Uterus (tissue), 4 donors: Measurements from ENCODE around the gene RPL37A. TPM values are rescaled to one million over a fixed set of nuclear protein-coding genes. Genes with fewer than 3 reads are reported as not detected.

ENCODE experiments used
- DNase-seq, 2 donors: peaks; one replicate each; pipeline ENCODE4 v3.0.0-alpha.2; 2019 to 2020
- H3K27ac ChIP-seq, 2 donors: fragments of 200-600 bp; sonication (generic); 1 replicate in 1 of 2; 2 replicates in 1 of 2; pipeline ENCODE4 v1.5.1; 2016 to 2018
- H3K27me3 ChIP-seq, 2 donors: fragments of 200-600 bp; sonication (generic); one replicate each; pipeline ENCODE4 v1.5.1; 2018 to 2019; ENCODE audit warnings: control low read depth in 1 of 2
- H3K36me3 ChIP-seq, 2 donors: fragments of 200-600 bp; sonication (generic); one replicate each; pipeline ENCODE4 v1.5.1; 2019; ENCODE audit warnings: control low read depth in 1 of 2
- H3K4me1 ChIP-seq, 2 donors: fragments of 200-600 bp; sonication (generic); one replicate each; pipeline ENCODE4 v1.5.1; 2018 to 2019; ENCODE audit warnings: control low read depth in 1 of 2
- H3K4me3 ChIP-seq, 2 donors: fragments of 200-600 bp; sonication (generic); 1 replicate in 1 of 2; 2 replicates in 1 of 2; pipeline ENCODE4 v1.5.1; 2018 to 2019; ENCODE audit warnings: mild to moderate bottlenecking in 1 of 2
- H3K9me3 ChIP-seq, 2 donors: fragments of 200-600 bp; sonication (generic); one replicate each; pipeline ENCODE4 v1.5.1; 2019; ENCODE audit warnings: control low read depth in 1 of 2
- CTCF ChIP-seq, 4 experiments: fragments of 200-600 bp in 2 of 4; fragments of 450-650 bp in 2 of 4; sonication (generic) in 2 of 4; IDR thresholded peaks; one replicate each; pipeline ENCODE4 v1.5.1; 2016 to 2019; ENCODE audit warnings: antibody characterized with exemption in 4 of 4, mild to moderate bottlenecking in 2 of 4, moderate library complexity in 1 of 4
- POLR2A ChIP-seq, 2 donors: fragments of 450-650 bp; IDR thresholded peaks; one replicate each; pipeline ENCODE4 v1.6.1; 2016; ENCODE audit warnings: antibody characterized with exemption in 2 of 2, mild to moderate bottlenecking in 1 of 2, moderate library complexity in 1 of 2
- intact Hi-C: fragments of 100-400 bp; cut with DNase I; formaldehyde crosslinking; loops from one replicate; pipeline ENCODE4 v1.15.1; 2023; ENCODE audit warnings: low total_unique reads
- total RNA-seq, 4 donors: library from RNA; depleted of rRNA in 3 of 4; stranded (reverse); fragments of >200 nt in 3 of 4; gene quantifications; one replicate each; pipeline versions ENCODE4 v1.1.0 to v1.2.4, GENCODE V29; 2014 to 2023
- donor health status: DM: yes; HTN: yes; CAD: no.

RPL37A gene
- total RNA-seq, 4 donors from 2014 or later = 716 to 2,917 (median 2,308) TPM

GRCh38 chr2:216533609-216534008 is 35.0 kb downstream of the RPL37A start:
- Histone ChIP-seq H3K4me3 (no peak overlapping the region), H3K27me3 (no peaks in the 10 kb centered on the region), H3K4me1 (peaks cover 7 to 19% of the 10 kb centered on the region in 2 donors), H3K36me3 (no peaks in the 10 kb centered on the region), H3K9me3 (no peaks in the 10 kb centered on the region), H3K27ac (peak overlapping the region; percentile 89 to 93)
- no peak for DNase-seq
- TF ChIP-seq POLR2A (IDR thresholded peaks at IDR 0.05) = no peak
- no peak for TF ChIP-seq CTCF (IDR thresholded peaks at IDR 0.05)
- intact Hi-C loops = no loop called here

GRCh38 chr2:216534809-216535208 is 36.2 kb downstream of the RPL37A start:
- H3K27ac ChIP-seq = peak overlapping the region; percentile 89 to 93
- peaks cover 7 to 19% of the 10 kb centered on the region in 2 donors for H3K4me1 ChIP-seq
- no peak overlapping the region for H3K4me3 ChIP-seq
- intact Hi-C loops = no loop called here
- H3K36me3 ChIP-seq = no peaks in the 10 kb centered on the region
- no peak for DNase-seq
- TF ChIP-seq CTCF (IDR thresholded peaks at IDR 0.05) (no peak), POLR2A (IDR thresholded peaks at IDR 0.05) (no peak)
- no peaks in the 10 kb centered on the region for H3K27me3 ChIP-seq
- no peaks in the 10 kb centered on the region for H3K9me3 ChIP-seq

GRCh38 chr2:216535454-216535995 is 36.9 kb downstream of the RPL37A start:
- TF ChIP-seq POLR2A (IDR thresholded peaks at IDR 0.05) = no peak
- TF ChIP-seq CTCF (IDR thresholded peaks at IDR 0.05) = peak in 1 of 4 experiments; percentile 2
- Histone ChIP-seq H3K4me3 (no peak overlapping the region), H3K4me1 (peaks cover 7 to 19% of the 10 kb centered on the region in 2 donors), H3K9me3 (no peaks in the 10 kb centered on the region), H3K27ac (peak overlapping the region; percentile 89 to 93), H3K27me3 (no peaks in the 10 kb centered on the region), H3K36me3 (no peaks in the 10 kb centered on the region)
- intact Hi-C loops = no loop called here
- DNase-seq = peak; percentile 89 to 94

- no peak for TF ChIP-seq CTCF (IDR thresholded peaks at IDR 0.05)
- TF ChIP-seq POLR2A (IDR thresholded peaks at IDR 0.05) = no peak
- H3K27ac ChIP-seq = peak overlapping the region; percentile 89 to 93
- H3K36me3 ChIP-seq = no peaks in the 10 kb centered on the region
- H3K4me1 ChIP-seq = peaks cover 7 to 19% of the 10 kb centered on the region in 2 donors
- no peaks in the 10 kb centered on the region for H3K9me3 ChIP-seq
- no peaks in the 10 kb centered on the region for H3K27me3 ChIP-seq
- intact Hi-C loops = no loop called here
- H3K4me3 ChIP-seq = no peak overlapping the region
- peak; percentile 58 to 73 for DNase-seq
These were observed 38.1 kb downstream of the RPL37A start for GRCh38 chr2:216536734-216537210.

GRCh38 chr2:216537366-216537765 is 38.7 kb downstream of the RPL37A start:
- H3K36me3 ChIP-seq = no peaks in the 10 kb centered on the region
- intact Hi-C loops = no loop called here
- peak overlapping the region; percentile 89 to 93 for H3K27ac ChIP-seq
- TF ChIP-seq CTCF (IDR thresholded peaks at IDR 0.05) = no peak
- TF ChIP-seq POLR2A (IDR thresholded peaks at IDR 0.05) = no peak
- H3K9me3 ChIP-seq = no peaks in the 10 kb centered on the region
- no peak for DNase-seq
- no peaks in the 10 kb centered on the region for H3K27me3 ChIP-seq
- H3K4me3 ChIP-seq = no peak overlapping the region
- H3K4me1 ChIP-seq = peaks cover 7 to 19% of the 10 kb centered on the region in 2 donors
